ENCODE measurements around the gene GNAQ.

GRCh38 chr9:77826621-77827020 lies 205.0 kb downstream of the GNAQ start:
- TF ChIP-seq CTCF (IDR thresholded peaks at IDR 0.05) (no peak), POLR2A (IDR thresholded peaks at IDR 0.05) (no peak)
